ENCODE measurements around the gene RNF225.
A peak's percentile ranks its signal among the peaks of the same experiment; 100 is the strongest.
"Not testable (repeated sequence)": the region's sequence is repeated elsewhere in the genome, so short reads cannot be mapped to it uniquely, and the experiment has no call there.

Gene RNF225

DNA sequence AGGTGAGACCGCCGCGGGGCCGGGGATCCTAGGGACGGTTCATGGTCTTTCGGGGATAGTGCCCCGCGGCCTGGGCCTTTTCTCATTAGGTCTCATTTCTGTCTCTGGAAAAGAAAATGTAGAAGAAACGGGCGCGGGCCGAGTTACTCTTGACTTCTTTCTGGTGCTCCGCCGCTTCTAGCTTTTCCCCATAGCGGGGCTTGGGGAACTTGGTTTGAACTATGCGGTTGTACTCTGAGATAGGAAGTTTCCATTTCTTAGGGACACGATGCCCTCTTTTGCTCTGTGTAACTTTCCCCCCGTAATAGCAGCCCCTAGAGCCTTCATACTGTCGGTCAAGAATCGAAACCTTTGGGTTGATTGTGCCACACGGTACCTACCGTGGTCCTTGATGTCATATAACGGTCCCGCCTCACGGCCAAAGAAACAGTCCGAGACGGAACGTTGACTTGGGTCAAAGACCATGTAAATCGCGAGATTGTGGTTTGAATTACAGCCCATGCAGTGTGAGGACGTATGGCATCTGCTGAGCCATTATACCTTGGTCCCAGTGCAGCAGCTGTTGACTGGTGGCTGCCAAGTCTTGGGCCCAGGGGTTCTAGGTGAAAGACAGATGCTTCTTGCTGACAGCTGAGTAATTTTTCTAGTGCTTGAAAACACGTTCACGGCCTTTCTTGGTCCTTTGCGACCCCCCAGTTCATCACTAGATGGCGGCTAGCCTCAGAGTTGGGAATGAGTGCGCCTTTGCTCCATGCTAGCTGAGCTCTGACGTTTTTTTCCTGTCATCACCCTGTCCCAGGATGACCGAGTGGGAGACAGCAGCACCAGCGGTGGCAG, 7.9 kb upstream of the RNF225 start:
- no peak for DNase-seq

- no peak for DNase-seq
These were observed 7.3 kb upstream of the RNF225 start for GRCh38 chr19:58388175-58388526.

- DNase-seq: no peak
These were observed 2.3 kb upstream of the RNF225 start for GRCh38 chr19:58392945-58393724.

DNA sequence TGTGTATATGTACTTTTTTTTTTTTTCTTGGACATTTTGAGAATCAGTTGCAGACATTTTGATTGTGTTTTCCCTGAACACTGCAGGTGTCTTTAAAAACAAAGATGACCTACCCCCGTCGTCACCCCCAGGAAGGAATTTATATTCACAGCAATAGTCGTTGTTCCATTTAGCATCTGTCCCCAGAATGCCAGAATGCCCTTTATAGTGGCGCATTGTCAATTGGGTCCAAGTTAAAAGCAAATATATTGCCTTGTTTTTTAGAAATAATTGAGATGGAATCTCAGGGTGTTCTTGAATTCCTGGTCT, 1.8 kb upstream of the RNF225 start:
- no peak for DNase-seq

DNA sequence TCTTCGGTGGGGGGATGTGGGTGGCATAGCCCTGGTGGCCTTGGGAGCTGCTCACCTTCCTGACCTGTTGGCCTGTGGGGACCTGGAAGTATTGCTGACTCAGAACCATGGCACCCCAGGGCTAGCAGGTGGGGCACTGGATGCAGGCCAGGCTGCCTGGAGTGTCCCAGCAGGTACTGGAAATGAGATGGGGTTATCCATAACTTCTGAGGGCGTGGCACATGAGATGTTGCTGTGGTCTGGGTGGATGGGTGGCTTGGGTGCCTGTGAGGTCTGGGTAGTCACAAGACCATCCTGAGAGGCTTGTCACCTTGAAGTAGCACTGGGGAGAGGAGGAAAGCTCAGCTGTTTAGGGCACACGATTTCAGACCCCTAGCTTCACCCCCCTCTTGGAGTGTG, 636 bp upstream of the RNF225 start:
- DNase-seq: no peak

DNA sequence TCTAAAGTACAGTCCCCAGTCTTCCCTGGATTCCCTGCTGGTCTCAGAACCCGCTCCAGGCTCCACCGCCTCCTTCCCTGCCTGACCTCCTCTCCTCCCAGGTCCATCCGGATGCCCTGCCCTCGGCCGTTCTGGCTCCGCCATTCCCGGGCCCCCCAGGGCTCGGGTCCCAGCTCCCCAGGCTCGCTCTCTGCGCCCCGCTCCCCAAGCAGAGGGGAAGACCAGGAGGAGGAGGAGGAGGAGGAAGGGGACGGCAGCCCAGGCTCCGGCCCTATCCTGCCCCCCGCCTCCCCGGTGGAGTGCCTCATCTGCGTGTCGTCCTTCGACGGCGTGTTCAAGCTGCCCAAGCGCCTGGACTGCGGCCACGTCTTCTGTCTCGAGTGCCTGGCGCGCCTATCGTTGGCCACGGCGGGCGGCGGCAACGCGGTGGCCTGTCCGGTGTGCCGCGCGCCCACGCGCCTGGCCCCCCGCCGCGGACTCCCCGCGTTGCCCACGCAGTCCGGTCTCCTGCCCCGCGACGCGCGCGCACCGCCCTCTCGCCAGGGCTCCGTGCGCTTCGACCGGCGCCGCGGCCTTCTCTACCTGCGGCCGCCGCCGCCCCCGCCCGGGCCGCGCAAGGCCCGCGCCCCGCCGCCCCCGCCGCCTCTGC, 647 bp downstream of the RNF225 start:
- DNase-seq: no peak

DNA sequence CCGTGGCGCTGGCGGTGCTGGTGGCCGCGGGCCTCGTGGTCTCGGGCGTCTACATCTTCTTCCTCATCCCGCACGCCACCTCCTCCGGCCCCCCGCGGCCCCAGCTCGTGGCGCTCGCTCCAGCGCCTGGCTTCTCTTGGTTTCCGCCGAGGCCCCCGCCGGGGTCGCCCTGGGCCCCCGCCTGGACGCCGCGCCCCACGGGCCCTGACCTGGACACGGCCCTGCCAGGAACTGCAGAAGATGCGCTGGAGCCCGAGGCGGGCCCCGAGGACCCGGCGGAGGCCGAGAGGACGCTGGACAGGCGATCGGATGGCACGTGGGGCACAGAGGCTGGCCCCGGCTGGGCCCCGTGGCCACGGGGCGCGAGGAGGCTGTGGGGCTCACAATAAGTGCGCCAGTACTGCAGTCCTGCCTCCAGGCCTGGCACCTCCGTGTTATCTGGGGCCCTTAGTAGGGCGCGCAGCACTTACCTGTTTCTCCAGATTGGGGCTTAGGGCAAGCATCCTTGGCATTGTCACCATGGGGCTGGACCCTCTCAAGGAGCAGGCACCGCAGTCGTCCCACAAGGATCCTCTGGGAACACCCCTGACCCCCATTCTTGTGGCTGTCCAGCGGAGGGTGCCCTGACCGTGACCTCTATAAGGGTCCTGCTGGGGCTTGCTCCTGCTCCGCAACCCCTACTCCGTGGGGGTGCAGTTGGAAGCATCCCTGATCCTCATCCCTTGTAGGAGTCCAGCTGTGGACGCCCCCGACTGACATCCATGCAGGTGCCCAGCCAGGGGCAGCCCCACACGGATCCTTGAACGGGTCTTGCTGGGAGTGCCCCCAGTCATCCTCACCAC, 1.5 kb downstream of the RNF225 start:
- no peak for DNase-seq

DNA sequence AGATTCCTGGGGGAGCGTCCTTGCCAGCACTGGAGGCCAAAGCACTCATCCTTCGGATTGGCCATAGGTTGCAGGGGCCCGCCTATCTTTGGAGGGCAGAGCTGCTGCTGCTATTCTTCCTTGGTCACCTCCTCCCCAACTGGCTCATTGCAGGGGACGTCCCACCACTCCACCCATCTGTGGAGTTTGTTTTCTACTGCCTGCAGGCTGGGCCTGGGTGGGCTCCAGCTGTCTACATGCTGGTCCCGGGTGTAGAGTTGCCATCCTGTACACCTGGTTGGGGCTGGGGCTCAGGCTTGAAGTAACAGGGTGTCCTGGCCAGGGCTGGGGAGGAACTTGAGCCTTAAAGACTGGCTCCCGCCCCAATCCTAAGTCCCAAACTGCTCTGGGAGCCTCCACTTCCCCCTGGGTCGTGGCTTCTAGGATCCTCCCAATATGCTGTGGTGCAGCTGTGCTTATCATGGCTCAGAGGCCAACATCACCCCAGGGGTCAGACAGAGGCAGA, 2.1 kb downstream of the RNF225 start:
- no peak for DNase-seq

- DNase-seq: no peak
These were observed 2.6 kb downstream of the RNF225 start for GRCh38 chr19:58398087-58398486.

DNA sequence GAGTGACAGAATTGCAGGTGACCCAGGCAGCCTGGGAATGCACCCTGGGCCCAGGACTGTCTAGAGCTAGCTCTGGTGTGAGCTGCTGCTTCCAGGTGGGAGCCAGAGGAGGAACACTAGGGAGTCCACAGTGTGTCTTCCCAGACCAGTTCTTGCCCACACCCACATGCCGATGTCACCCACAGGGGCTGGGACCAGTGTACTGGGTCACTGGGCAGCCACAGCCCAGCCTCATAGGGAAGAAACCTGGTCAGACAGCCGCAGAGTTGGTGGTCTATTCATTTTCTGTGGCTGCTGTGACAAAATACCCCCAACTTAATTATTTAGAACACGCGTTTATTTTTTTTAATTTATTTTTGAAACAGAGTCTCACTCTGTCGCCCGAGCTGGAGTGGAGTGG, 3.1 kb downstream of the RNF225 start:
- no peak for DNase-seq

- no peak for DNase-seq
These were observed 4.4 kb downstream of the RNF225 start for GRCh38 chr19:58399903-58400302.

DNA sequence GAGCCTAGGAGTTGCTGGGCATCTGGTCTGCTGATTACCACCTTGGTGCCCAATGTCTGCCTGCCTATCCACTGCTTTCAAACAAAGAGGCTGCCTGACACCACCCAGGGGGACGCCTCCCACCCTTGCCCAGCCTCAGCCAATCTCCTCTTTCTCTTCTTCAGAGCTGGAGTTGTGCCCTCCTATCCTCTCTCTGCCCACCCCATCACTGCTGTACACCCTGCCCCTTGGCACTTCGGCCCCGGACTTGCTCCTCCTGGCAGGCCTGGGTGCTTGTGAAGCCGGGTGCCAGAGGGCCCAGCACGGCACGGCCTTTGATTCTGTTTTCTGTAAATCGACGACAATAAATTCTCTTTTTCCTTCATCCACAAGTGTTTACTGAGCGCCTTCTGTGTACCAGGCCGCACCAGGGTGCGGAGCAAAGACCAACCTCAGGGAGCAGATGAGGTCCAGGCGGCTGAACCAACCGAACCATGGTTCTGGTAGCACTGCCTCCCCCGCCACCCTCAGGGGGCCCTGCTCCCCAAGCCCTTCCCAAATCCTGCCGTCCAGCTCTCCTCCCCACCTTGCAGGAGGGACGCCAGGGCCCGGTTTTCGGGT, 5.0 kb downstream of the RNF225 start:
- DNase-seq: peak; percentile 17

DNA sequence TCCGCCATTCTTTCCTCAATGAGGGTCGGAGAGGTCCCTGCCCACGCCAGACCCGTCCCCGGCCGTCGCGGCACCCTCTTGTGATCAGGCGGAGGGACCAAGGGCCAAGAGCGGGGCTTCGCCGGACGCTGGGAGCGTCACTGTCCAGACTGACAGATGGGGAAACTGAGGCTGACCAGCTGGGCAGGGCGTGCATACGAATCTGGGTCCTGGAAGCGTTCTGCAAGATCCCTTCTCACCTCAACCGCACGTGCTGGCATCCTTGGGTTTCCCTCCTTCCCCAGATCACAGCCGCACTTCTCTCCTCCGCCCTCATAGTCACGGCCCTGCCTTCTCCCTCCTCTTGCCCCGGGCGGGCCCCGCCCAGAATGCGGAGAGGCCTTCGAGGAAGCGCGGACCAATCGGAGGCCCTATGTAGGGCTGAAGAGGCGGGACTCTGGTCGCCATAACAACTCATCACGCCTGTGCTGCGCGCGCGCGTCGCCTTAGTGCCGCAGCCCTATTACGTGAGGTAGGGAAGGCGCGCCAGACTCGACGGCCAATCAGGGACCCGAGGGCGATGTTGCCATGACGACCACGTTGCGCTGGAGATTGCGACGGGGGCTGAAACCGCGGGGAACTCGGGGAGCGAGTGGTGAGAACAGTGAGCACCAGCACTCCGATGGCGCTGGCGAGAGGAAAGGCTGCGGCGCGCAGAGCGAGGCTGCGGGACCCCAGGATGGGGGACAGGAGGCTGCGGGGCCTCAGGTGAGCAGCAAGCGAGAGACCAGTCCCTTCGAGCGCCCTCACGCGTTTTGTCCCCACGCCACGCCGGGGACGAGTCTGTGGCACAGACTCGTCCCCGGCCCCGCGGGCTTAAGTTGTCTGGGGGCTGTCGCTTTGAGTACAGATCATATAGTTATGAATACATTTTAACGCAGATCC, 5.7 kb downstream of the RNF225 start:
- peak; percentile 97 for DNase-seq

GRCh38 chr19:58401840-58402421, 6.5 kb downstream of the RNF225 start:
- no peak for DNase-seq

- not testable (repeated sequence) for DNase-seq
These were observed 8.5 kb downstream of the RNF225 start for GRCh38 chr19:58403920-58404478.

DNA sequence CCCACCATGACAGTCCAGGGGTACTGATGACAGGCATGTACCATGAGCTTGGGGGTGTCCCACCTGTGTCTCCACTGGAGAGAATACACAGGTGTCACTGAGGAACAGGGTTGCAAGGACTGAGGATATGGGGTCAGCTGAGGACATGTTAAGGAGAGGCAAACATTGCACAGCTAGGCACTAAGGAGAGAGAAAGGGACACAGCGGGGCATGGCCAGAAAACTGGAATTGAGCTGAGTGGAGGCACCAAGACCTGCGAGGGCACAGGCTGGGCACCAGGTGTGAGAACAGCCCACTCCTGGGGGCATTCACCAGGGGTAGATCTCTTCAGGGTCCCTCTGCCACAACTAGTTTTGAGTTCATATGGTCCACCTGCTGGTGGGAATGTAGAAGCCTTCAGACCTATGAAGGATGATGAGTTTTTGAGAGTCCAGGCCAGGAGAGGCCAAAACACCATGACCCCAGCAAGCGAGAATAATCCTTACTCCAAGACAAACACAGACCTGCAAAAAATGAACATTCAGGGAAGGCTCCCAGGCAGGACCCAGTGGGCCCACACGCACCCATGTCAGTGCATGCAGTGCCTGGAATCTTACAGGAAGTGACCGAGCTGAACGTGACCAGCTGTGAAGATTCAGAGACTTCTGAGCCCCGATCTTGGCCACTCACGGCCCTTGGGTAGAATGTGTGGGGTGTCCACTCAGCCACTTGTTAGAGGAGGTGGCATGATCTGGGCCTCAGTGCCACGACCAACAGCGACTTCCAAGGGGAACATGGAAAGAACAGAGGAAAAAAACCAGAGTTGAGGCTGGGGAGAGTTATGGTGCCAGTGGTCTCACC, 11.6 kb downstream of the RNF225 start:
- no peak for DNase-seq

DNA sequence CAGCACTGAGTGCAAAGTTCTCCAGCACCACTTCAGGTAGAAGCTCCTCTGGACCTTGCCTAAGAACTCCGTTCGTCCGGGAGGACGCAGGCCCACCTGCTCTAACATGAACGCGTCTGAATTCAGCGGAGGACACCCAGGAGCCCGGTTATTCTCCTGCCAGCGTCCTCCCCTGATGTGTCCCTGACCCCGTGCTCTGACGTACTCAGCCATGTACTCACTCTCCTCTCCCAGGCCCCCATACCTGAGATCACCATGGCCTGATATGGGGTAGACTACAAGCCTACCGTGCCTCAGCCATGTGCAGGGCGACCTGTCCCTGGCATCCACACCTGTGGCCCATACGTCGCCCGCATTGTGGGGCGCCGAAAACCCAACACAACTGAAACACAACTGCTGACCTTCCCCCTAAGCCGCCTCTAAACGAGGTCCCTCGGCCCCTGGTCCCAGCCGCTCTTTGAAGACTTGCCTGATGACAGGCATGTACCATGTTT, 12.2 kb downstream of the RNF225 start:
- DNase-seq: no peak

DNA sequence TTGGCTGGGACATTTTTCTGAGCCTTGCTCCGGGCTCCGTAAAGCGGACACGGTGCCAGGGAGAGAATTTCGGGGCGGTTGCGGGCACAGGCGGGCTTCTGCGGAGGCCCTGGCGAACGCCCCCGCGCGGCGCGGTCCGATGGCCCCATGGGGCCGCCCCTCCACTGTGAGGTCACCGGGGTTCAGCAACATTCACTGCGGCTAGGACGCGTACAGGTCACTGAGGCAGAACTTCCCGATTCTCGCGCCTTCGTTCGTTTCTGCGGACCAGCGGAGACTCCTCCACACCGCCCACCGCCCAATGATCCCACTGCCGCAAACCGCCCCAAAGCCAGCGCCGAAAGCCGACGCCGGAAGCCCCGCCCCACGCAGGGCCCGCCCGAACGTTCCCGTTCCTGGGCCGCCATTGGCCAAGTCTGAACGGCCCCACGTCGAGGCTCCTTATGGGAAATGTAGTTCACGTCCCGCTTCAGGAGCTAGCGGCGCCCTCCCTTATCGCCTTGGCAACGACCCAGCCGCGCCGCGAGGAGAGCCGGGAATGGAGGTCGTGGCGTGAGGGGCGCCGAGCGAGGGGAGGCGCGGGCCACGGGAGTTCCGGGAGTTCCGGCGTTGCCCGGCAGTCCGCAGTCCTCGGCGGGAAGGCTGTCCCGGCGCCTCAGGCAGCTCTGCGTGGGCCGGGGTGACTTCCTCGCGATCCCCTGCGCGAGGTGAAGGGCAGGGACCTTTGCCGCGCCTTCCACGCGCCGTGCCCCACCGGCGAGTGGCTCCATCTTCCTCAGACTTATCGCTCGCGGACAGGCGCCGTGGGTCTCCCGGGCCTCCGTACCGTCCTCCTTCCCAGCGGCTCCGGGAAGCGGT, 12.9 kb downstream of the RNF225 start, which contains the start of gene ZNF584:
ZNF584 (plus strand) TSS at position 498 of the 858 bp plus-strand sequence. CDS start 499 bp downstream, outside the sequence.
- peak; percentile 92 for DNase-seq

All from NCI-H1092 (cell line).